AG09309 (cell line): Measurements from ENCODE around the gene RNF224.

ENCODE experiments used
- DNase-seq: peaks from one replicate; pipeline ENCODE4 v3.0.0-alpha.2; 2010; ENCODE audit warnings: low read depth
- H3K4me3 ChIP-seq: 2 replicates; pipeline ENCODE4 v1.5.1; 2011; ENCODE audit warnings: mild to moderate bottlenecking, low read depth, low read length, moderate library complexity; ENCODE audit not compliant: control insufficient read depth
- TF ChIP-seq, protein P1 (sequence below): IDR thresholded peaks from 2 replicates; pipeline ENCODE4 v1.5.1; 2011; ENCODE audit warnings: mild to moderate bottlenecking, low read depth, low read length, inconsistent platforms; ENCODE audit not compliant: insufficient read depth, control insufficient read depth; ENCODE audit errors: missing control alignments

The RNF224 gene

DNA sequence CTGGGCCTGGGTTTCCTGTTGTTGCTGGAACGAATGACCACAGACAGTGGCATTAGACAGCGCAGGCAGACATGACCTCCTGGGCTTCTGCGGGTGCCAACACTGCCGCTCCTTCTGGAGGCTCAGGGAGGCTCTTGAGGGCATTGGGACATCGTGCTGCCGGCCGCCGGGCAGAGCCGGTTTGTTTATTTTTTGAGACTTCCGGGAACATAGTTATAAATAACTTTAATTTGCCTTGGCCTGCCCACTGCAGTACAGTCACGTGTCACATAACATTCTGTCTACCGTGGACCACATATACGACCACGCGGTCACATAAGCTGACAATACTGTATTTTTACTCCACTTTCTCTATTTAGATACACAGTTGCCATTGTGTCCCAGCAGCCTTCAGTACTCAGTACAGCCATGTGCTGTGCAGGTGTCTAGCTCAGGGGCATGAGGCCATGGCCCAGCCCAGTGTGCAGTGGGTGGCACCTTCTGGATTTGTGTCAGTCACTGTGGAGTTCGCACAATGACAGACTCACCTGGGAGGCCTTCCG, 42.0 kb downstream of the RNF224 start:
- TF ChIP-seq, protein P1, sequence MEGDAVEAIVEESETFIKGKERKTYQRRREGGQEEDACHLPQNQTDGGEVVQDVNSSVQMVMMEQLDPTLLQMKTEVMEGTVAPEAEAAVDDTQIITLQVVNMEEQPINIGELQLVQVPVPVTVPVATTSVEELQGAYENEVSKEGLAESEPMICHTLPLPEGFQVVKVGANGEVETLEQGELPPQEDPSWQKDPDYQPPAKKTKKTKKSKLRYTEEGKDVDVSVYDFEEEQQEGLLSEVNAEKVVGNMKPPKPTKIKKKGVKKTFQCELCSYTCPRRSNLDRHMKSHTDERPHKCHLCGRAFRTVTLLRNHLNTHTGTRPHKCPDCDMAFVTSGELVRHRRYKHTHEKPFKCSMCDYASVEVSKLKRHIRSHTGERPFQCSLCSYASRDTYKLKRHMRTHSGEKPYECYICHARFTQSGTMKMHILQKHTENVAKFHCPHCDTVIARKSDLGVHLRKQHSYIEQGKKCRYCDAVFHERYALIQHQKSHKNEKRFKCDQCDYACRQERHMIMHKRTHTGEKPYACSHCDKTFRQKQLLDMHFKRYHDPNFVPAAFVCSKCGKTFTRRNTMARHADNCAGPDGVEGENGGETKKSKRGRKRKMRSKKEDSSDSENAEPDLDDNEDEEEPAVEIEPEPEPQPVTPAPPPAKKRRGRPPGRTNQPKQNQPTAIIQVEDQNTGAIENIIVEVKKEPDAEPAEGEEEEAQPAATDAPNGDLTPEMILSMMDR, result no peak
- DNase-seq, result no peak
- no peak overlapping the region for H3K4me3 ChIP-seq

DNA sequence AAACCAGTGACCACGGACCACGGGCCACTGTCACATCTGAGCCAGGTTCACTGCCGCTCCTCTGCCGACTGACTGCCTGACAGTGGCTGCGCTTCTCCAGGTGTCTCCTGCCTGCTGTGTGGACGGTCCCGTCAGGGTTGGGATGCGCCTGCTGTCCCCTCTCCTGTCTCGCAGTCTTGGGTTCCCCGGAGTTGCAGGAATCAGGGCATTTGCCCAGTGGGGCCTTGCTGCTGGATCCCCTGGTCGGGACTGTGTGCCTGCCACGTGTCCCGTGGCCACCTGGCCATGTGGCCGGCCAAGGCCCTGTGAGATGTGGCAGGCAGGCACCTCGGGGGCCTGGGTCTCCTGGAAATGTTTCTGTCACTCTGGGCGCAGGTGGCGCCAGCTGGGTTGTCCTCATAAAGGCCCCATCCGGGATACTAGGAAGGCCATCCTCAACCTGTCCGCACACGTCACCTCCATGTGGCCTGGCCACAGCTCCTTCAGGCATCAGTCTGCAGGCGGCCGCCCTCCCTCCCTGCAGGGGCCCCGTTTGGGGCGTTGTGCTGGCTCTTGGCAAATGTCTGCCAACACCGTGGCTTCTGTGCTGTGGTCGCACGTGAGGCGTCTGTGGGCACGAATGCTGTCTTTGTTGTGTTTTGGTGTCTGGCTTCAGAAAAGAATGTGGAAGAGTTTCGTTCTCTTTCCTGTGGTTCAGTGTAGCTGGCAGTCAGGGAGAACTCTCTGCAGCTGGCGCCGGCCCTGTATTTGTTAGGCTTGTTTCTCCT, 43.8 kb downstream of the RNF224 start:
- TF ChIP-seq, protein P1, result no peak
- H3K4me3 ChIP-seq, result no peak overlapping the region
- no peak for DNase-seq

- no peak for DNase-seq
- TF ChIP-seq, protein P1, result no peak
- no peak overlapping the region for H3K4me3 ChIP-seq
Measured at GRCh38 chr9:137271696-137272076, 44.4 kb downstream of the RNF224 start.

DNA sequence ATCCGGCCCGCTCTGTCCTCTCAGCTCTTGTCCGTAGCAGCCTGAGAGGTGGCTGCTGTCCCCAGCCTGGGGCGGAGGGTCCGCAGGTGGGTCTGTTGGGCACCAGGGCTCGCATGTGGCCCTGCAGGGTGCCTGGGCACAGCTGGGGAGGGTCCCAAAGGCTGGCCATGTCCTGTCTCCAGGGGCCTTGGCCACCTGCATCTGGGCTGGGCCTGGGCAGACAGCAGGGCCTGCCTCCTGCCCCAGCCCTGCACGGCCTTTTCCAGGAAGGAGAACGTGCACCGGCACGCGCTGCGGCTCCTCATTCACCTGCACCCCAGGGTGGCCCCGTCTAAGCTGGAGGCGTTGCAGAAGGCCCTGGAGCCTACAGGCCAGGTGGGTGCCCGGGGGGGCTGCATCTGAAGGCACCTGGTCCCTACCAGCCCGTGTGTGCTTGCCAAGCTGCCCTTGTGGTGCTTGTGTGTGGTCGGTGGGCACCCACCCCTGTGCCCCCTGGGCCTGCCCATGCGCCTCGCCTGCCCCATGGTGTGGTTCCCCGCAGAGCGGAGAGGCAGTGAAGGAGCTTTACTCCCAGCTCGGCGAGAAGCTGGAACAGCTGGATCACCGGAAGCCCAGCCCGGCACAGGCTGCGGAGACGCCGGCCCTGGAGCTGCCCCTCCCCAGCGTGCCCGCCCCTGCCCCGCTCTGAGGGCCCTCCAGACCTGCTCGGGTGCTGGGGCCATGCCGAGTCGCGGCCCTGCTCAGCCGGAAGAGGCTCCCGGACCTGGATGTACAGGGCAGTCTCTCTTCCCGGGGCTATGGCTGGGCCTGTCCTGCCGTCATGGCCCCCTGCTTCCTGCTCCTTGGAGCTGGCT, 45.2 kb downstream of the RNF224 start:
- no peak overlapping the region for H3K4me3 ChIP-seq
- DNase-seq, result no peak
- TF ChIP-seq, protein P1, result no peak

DNA sequence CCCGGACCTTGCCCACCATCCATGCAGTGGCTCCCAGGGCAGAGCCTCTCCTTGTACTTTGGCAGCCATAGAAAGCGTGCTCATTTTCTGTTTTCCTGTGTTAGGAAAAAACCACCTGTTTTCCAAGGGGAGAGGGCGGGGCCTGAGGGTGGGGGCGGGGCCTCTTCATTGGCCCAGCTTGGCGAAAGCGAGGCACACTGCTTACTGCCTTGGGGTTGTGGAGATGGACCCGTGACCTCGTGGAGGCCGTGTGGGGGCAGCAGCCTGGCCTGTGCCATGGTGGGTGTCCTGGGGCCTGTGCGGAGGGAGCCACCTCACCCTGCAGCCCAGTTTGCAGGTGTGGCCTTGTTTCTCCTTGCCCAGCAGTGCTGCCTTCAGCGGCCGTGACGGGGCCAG, 45.8 kb downstream of the RNF224 start:
- H3K4me3 ChIP-seq, result no peak overlapping the region
- TF ChIP-seq, protein P1, result no peak
- DNase-seq, result no peak

GRCh38 chr9:137273611-137274320, 46.5 kb downstream of the RNF224 start:
- TF ChIP-seq, protein P1, result no peak
- H3K4me3 ChIP-seq, result no peak overlapping the region
- no peak for DNase-seq
